Neural cell (in vitro differentiated cells): ENCODE data around the gene MMP24. TPM values are rescaled to one million over a fixed set of nuclear protein-coding genes. Genes with fewer than 3 reads are reported as not detected.
A peak's percentile ranks its signal among the peaks of the same experiment; 100 is the strongest.

Experiments used
- H2AFZ ChIP-seq: fragments of 200-600, 300-800 bp; sonication (generic), shearing (Covaris generic); 2 replicates; pipeline ENCODE4 v1.6.0; 2014; ENCODE audit warnings: low read depth, mild to moderate bottlenecking, antibody characterized with exemption, low read length, moderate library complexity
- H3F3A ChIP-seq: fragments of 200-600 bp; shearing (Covaris generic); 2 replicates; pipeline ENCODE4 v1.6.1; 2016; ENCODE audit warnings: mild to moderate bottlenecking, moderate library complexity, mixed read lengths, antibody characterized with exemption, low read length; ENCODE audit not compliant: insufficient read depth, poor library complexity, severe bottlenecking
- H3K27ac ChIP-seq: fragments of 200-600, 300-800 bp; sonication (generic), shearing (Covaris generic); 2 replicates; pipeline ENCODE4 v1.5.1; 2014; ENCODE audit warnings: mild to moderate bottlenecking, low read length, moderate library complexity
- H3K27me3 ChIP-seq: fragments of 300-800, 200-600 bp; sonication (generic), shearing (Covaris generic); 2 replicates; pipeline ENCODE4 v1.6.0; 2014; ENCODE audit warnings: mild to moderate bottlenecking, low read depth, low read length, moderate library complexity; ENCODE audit not compliant: insufficient read depth
- H3K36me3 ChIP-seq: fragments of 300-800, 200-600 bp; sonication (generic), shearing (Covaris generic); 2 replicates; pipeline ENCODE4 v1.5.1; 2014; ENCODE audit warnings: mild to moderate bottlenecking, antibody characterized with exemption, low read length, moderate library complexity; ENCODE audit not compliant: insufficient read depth
- H3K4me2 ChIP-seq: fragments of 300-800, 200-600 bp; sonication (generic), shearing (Covaris generic); 2 replicates; pipeline ENCODE4 v1.6.0; 2014; ENCODE audit warnings: mild to moderate bottlenecking, low read length
- H3K4me3 ChIP-seq: fragments of 300-800, 200-600 bp; sonication (generic), shearing (Covaris generic); 2 replicates; pipeline ENCODE4 v1.5.1; 2014; ENCODE audit warnings: mild to moderate bottlenecking, low read length, moderate library complexity
- H3K79me2 ChIP-seq: fragments of 200-600 bp; shearing (Covaris generic); replicated peaks from 2 replicates; pipeline ENCODE4 v1.6.0; 2014; ENCODE audit warnings: mild to moderate bottlenecking, low read length, moderate library complexity; ENCODE audit not compliant: insufficient read depth
- H3K9ac ChIP-seq: fragments of 300-800, 200-600 bp; sonication (generic), shearing (Covaris generic); 2 replicates; pipeline ENCODE4 v1.6.1; 2016; ENCODE audit warnings: mild to moderate bottlenecking, low read length, mixed read lengths
- H3K9me2 ChIP-seq: fragments of 200-600 bp; shearing (Covaris generic); 2 replicates; pipeline ENCODE4 v1.6.1; 2016; ENCODE audit warnings: mild to moderate bottlenecking, low read length, mixed read lengths; ENCODE audit not compliant: insufficient read depth
- H3K9me3 ChIP-seq: fragments of 200-600, 300-800 bp; sonication (generic), shearing (Covaris generic); 2 replicates; pipeline ENCODE4 v1.6.1; 2016; ENCODE audit warnings: mild to moderate bottlenecking, mixed run types, low read length, moderate library complexity, mixed read lengths
- H4K20me1 ChIP-seq: fragments of 200-600 bp; shearing (Covaris generic); 2 replicates; pipeline ENCODE4 v1.6.1; 2016; ENCODE audit warnings: mild to moderate bottlenecking, mixed run types; ENCODE audit not compliant: insufficient read depth
- EP300 ChIP-seq: fragments of 450-650 bp; conservative IDR thresholded peaks from 2 replicates; pipeline ENCODE4 v1.6.1; 2014; ENCODE audit warnings: antibody characterized with exemption, mild to moderate bottlenecking, moderate library complexity; ENCODE audit not compliant: poor library complexity, severe bottlenecking
- EZH2 ChIP-seq: fragments of 200-600, 300-800 bp; shearing (Covaris generic), sonication (generic); IDR thresholded peaks from 2 replicates; pipeline ENCODE4 v1.6.1; 2014; ENCODE audit warnings: antibody characterized with exemption, low read length, borderline replicate concordance, mild to moderate bottlenecking; ENCODE audit not compliant: insufficient read depth, poor library complexity, severe bottlenecking
- MXI1 ChIP-seq: fragments of 450-650 bp; conservative IDR thresholded peaks from 2 replicates; pipeline ENCODE4 v1.6.1; 2014; ENCODE audit warnings: antibody characterized with exemption, mild to moderate bottlenecking; ENCODE audit not compliant: poor library complexity, severe bottlenecking
- POLR2AphosphoS5 ChIP-seq: IDR thresholded peaks from 2 replicates; pipeline ENCODE4 v1.6.1; 2012
- RAD21 ChIP-seq: fragments of 450-650 bp; conservative IDR thresholded peaks from 2 replicates; pipeline ENCODE4 v1.6.1; 2014; ENCODE audit warnings: antibody characterized with exemption, mild to moderate bottlenecking, moderate library complexity
- SMC3 ChIP-seq: fragments of 450-650 bp; conservative IDR thresholded peaks from 2 replicates; pipeline ENCODE4 v1.6.1; 2014; ENCODE audit warnings: antibody characterized with exemption, mild to moderate bottlenecking, moderate library complexity; ENCODE audit not compliant: poor library complexity
- TAF1 ChIP-seq: IDR thresholded peaks from 2 replicates; pipeline ENCODE4 v1.6.1; 2012; ENCODE audit warnings: low read depth
- polyA plus RNA-seq: library from polyadenylated mRNA; depleted of rRNA; stranded (reverse); fragments of >200 nt; gene quantifications from 2 replicates; pipeline ENCODE4 v1.2.3, GENCODE V29; 2014
- TF ChIP-seq, protein P1 (sequence below): fragments of 450-650 bp; IDR thresholded peaks from 2 replicates; pipeline ENCODE4 v1.5.1; 2014; ENCODE audit warnings: antibody characterized with exemption, mild to moderate bottlenecking, moderate library complexity; ENCODE audit not compliant: poor library complexity, severe bottlenecking
- TF ChIP-seq, protein P2 (sequence below): IDR thresholded peaks from 2 replicates; pipeline ENCODE4 v1.6.1; 2012; ENCODE audit warnings: borderline replicate concordance

MMP24 gene
- polyA plus RNA-seq, 1 donor from 2014 or later, result 57.4 TPM

DNA sequence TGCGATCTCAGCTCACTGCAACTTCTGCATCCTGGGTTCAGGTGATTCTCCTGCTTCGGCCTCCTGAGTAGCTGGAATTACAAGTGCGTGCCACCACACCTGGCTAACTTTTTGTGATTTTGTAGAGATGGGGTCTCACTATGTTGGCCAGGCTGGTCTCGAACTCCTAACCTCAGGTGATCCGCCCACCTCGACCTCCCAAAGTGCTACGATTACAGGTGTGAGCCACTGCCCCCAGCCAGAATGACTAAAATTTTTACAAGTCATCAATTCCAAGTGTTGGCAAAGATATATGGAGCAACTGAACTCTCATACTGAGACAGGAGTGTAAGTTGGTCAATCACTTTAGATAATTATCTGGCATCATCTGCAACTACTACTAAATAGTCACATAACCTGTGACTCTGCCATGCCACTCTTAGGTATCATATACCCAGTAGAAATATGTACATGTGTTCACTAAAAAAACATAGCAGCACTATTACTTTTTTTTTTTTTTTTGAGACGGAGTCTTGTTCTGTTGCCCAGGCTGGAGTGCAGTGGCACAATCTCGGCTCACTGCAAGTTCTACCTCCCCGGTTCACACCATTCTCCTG lies 55.1 kb downstream of the MMP24 start:
- TF ChIP-seq, protein P1, sequence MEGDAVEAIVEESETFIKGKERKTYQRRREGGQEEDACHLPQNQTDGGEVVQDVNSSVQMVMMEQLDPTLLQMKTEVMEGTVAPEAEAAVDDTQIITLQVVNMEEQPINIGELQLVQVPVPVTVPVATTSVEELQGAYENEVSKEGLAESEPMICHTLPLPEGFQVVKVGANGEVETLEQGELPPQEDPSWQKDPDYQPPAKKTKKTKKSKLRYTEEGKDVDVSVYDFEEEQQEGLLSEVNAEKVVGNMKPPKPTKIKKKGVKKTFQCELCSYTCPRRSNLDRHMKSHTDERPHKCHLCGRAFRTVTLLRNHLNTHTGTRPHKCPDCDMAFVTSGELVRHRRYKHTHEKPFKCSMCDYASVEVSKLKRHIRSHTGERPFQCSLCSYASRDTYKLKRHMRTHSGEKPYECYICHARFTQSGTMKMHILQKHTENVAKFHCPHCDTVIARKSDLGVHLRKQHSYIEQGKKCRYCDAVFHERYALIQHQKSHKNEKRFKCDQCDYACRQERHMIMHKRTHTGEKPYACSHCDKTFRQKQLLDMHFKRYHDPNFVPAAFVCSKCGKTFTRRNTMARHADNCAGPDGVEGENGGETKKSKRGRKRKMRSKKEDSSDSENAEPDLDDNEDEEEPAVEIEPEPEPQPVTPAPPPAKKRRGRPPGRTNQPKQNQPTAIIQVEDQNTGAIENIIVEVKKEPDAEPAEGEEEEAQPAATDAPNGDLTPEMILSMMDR, result no peak
- TF ChIP-seq, protein P2, sequence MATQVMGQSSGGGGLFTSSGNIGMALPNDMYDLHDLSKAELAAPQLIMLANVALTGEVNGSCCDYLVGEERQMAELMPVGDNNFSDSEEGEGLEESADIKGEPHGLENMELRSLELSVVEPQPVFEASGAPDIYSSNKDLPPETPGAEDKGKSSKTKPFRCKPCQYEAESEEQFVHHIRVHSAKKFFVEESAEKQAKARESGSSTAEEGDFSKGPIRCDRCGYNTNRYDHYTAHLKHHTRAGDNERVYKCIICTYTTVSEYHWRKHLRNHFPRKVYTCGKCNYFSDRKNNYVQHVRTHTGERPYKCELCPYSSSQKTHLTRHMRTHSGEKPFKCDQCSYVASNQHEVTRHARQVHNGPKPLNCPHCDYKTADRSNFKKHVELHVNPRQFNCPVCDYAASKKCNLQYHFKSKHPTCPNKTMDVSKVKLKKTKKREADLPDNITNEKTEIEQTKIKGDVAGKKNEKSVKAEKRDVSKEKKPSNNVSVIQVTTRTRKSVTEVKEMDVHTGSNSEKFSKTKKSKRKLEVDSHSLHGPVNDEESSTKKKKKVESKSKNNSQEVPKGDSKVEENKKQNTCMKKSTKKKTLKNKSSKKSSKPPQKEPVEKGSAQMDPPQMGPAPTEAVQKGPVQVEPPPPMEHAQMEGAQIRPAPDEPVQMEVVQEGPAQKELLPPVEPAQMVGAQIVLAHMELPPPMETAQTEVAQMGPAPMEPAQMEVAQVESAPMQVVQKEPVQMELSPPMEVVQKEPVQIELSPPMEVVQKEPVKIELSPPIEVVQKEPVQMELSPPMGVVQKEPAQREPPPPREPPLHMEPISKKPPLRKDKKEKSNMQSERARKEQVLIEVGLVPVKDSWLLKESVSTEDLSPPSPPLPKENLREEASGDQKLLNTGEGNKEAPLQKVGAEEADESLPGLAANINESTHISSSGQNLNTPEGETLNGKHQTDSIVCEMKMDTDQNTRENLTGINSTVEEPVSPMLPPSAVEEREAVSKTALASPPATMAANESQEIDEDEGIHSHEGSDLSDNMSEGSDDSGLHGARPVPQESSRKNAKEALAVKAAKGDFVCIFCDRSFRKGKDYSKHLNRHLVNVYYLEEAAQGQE, result no peak
- no peaks in the 10 kb centered on the region for H3F3A ChIP-seq

DNA sequence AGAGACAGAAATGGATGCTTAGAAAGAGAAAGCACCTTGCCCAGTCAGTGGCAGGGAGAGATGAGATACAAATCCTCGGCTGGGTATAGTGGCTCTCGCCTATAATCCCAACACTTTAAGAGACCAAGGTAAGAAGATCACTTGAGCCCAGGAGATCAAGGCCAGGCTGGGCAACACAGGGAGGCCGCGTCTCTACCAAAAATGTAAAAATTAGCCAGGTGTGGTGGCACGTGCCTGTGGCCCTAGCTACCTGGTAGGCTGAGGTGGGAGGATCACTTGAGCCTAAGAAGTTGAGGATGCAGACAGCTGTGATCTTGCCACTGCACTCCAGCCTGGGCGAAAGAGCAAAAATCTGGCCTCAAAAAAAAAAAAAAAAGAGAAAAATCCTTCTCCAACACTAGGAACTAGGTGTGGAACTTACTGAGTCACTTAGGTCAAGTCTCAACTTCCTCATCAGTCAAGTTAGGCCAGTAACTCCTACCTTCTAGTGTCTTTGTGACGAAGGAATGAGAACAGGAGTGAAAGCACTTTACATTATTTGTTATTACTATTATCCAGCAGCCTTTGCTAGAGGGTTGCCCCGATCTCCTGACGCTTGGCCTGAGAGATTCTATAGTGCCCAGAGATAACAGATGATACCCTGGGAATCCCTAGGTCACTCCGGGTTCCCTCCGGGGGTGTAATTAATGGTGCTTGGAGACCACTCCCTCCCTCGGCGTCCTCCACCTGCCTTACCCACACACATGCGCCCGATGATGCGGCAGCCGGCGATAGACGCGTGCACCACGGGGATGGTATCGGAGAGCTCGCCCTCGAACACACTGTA lies 57.2 kb downstream of the MMP24 start:
- Histone ChIP-seq H3K4me2 (peak overlapping the region; percentile 60), H3K4me3 (peak overlapping the region; percentile 97), H2AFZ (peak overlapping the region; percentile 69), H3F3A (no peaks in the 10 kb centered on the region), H3K9me2 (no peaks in the 10 kb centered on the region), H3K9ac (peak overlapping the region; percentile 82), H3K36me3 (no peaks in the 10 kb centered on the region), H3K9me3 (no peaks in the 10 kb centered on the region), H3K27me3 (no peaks in the 10 kb centered on the region), H4K20me1 (no peaks in the 10 kb centered on the region), H3K27ac (peak overlapping the region; percentile 68), H3K79me2 (peaks cover 16% of the 10 kb centered on the region)
- no peak for TF ChIP-seq EZH2
- TF ChIP-seq, protein P1, result no peak
- no peak for TF ChIP-seq EP300
- no peak for TF ChIP-seq TAF1
- TF ChIP-seq RAD21, result no peak
- TF ChIP-seq MXI1, result no peak
- TF ChIP-seq POLR2AphosphoS5, result no peak
- TF ChIP-seq, protein P2, result no peak
- TF ChIP-seq SMC3, result no peak

More for the DNA sequence above, 55.1 kb downstream of the MMP24 start:
- Histone ChIP-seq H3K9ac (no peak overlapping the region), H3K79me2 (peaks cover 20% of the 10 kb centered on the region), H3K9me3 (no peaks in the 10 kb centered on the region), H3K4me2 (no peak overlapping the region), H4K20me1 (no peaks in the 10 kb centered on the region), H3K36me3 (no peaks in the 10 kb centered on the region), H3K27ac (no peak overlapping the region), H3K27me3 (no peaks in the 10 kb centered on the region), H2AFZ (no peak overlapping the region), H3K9me2 (no peaks in the 10 kb centered on the region), H3K4me3 (no peak overlapping the region)
